ENCODE results near the gene PPIL3.
A peak's percentile ranks its signal among the peaks of the same experiment; 100 is the strongest.

Gene PPIL3

GRCh38 chr2:200860092-200860795 is 28.6 kb downstream of the PPIL3 start:
- peak; percentile 20 for DNase-seq (ENCODE audit: low spot score)

DNA sequence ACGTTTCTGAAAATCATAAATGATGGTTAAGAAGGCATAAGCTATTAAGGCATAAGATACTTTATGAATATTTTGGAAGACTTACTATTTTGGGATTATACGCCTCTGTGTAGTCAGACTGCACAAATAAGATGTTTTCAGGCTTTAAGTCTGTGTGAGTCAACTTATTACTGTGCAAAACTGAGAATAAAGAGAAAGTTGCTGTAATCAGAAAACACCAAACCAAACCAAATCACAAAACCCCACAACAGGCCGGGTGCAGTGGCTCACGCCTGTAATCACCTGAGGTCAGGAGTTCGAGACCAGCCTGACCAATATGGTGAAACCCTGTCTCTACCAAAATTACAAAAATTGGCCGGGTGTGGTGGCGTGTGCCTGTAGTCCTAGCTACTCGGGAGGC is 32.1 kb downstream of the PPIL3 start:
- no peak for DNase-seq (ENCODE audit: low spot score)

DNA sequence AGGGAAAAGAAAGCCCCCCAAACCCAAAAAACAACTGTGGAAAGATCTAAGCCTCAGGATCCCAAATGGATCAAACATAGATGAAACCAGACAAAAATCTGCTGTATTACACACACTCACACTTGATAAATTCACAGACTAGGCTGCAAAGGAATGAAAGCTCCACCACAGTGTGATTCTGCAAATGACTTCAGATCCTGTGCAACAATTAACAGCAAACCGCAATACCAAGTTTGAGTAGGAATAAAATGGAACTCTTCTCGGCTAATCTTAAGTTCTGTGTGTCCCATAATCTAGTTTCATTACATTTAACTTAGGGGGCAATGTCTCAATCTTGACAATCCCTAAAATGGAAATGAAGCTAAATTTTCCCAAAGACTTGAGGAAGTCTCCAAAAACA is 36.3 kb downstream of the PPIL3 start:
- no peak for DNase-seq (ENCODE audit: low spot score)

- no peak for DNase-seq (ENCODE audit: low spot score)
Measured at GRCh38 chr2:200851398-200852248, 37.3 kb downstream of the PPIL3 start.

- no peak for DNase-seq (ENCODE audit: low spot score)
Measured at GRCh38 chr2:200850512-200851256, 38.2 kb downstream of the PPIL3 start.

DNA sequence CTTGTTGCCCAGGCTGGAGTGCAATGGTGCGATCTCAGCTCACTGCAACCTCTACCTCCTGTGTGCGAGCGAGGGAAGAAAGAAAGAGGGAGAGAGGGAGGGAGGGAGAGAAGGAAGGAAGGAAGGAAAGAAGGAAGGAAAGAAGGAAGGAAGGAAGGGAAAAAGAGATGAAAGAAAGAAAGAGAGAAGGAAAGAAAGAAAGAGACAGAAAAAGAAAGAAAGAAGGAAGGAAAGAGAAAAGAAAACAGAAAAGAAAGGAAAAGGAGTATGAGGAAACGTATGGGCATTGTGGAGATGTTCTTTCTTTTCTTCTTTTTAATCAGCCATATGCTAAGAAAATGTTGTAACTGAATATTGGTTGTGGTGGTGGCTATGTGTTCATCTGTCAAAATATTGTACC is 40.9 kb downstream of the PPIL3 start:
- DNase-seq (ENCODE audit: low spot score): no peak

GRCh38 chr2:200847269-200847668 is 41.6 kb downstream of the PPIL3 start:
- no peak for DNase-seq (ENCODE audit: low spot score)

DNA sequence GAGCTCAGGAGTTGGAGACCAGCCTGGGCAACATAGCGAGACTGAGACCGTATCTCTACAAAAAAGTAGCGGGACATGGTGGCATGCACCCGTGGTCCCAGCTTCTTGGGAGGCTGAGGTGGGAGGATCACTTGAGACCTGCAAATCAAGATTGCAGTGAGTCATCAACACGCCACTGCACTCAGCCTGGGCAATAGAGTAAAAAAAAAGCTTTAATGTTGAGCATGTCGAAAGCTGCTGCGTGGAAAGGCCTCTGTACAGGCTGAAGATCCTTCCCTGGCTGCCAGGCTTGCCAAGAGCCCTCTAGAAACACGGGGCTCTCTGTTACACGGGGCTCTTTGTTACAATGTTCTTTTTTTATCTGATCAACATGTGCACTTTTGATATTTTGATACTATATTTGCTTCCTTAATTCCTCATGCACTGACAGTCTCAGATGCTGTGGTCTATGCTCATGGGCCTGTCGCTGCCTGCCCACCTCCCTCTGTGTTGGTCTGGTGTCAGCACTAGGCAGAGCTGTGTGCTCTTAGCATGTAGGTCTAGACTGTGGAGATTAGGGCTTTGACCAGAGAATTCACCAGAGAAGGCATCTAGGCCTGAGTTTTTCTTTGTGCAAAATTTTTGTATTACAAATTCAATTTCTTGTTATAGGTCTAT is 43.1 kb downstream of the PPIL3 start:
- DNase-seq (ENCODE audit: low spot score): no peak

DNA sequence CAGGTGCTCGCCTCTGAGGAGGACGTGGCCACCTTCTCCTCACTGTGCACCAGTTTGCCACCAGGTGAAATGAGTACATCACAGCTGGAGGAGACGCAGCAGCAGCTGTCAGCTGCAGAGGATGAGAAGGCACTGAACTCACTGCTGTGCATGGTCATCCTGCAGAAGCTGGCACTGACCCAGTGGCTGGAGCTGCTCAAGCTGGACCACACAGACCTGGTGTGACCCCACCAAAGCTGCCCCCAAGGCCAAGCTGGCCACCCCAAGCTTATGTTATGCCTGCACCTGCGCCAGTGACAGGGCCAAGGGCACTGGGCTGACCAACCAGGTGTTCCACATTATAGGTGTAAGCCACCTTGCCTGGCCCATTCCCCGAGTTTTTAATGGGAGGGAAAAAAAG is 43.7 kb downstream of the PPIL3 start:
- DNase-seq (ENCODE audit: low spot score): no peak

GRCh38 chr2:200843993-200844948 is 44.6 kb downstream of the PPIL3 start:
- no peak for DNase-seq (ENCODE audit: low spot score)

DNA sequence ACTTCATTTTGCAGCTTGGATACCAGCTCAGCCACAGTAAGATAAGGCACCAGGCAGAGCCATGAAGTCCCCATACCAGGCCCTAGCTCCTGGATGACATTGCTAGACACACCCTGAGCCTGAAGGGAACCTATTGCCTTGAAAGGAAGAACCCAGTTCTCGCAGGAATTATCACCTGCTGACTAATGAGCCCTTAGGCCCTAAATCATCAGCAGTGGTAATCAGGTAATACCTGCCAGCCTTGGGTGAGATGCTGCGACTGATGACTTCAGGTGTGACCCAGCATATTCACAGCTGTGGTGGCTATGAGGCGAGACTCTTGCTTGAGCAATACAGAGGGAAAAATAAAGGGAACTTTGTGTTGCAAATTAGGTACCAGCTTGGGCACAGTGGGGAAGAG is 49.4 kb downstream of the PPIL3 start:
- DNase-seq (ENCODE audit: low spot score): no peak

- DNase-seq (ENCODE audit: low spot score): no peak
Measured at GRCh38 chr2:200834701-200835100, 54.2 kb downstream of the PPIL3 start.

DNA sequence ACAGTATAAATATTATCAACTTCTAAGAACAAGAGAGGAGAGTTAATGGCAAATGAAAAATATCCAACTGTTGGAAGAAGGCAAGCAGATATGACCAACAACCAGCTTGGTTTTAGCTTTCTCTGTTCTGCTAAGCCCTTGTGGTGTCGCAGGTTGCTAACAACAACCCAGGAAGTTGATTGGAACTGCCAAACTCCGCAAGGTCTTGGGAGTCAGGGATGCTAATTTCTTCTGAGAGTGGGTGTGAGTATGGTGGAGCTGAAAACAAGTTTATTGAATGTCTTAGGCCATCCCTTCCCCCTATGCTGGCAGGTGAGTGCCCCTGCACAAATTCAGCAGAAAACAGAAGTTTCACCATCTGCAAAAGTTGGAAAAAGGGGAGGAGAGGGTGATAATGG is 59.6 kb downstream of the PPIL3 start:
- DNase-seq (ENCODE audit: low spot score): no peak

GRCh38 chr2:200828572-200829257 is 60.2 kb downstream of the PPIL3 start:
- DNase-seq (ENCODE audit: low spot score): no peak

DNA sequence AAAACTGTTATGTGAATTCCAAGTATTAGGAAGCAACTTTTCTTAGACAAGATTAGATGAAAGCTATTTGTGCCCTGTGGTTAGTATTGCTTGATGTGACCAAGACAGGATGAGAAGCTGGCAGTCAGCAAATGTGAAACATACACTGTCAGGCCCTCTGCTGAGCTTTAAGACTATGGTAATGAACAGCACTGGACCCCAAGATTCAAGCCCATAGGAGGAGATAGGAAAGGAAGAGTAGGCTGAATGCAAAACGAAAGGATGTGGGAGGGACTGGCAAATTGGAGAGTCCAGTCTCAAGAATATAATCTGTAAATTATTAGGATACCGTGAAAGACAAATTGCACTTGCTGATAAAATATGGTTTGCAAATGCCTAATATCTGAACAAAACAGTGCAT is 60.8 kb downstream of the PPIL3 start:
- DNase-seq (ENCODE audit: low spot score): no peak

- no peak for DNase-seq (ENCODE audit: low spot score)
Measured at GRCh38 chr2:200821686-200822245, 67.1 kb downstream of the PPIL3 start.

Data from activated CD4-positive, alpha-beta T cell treated with anti-CD3 and anti-CD28 coated beads, Interleukin-2, Interleukin-4, amounts not matched to agents 100 ng/mL and 50 ng/mL, durations not matched to agents 16 hours and 8 hours (primary cell).